Ascending aorta (tissue), 2 donors: ENCODE measurements around the gene GRIK1. TPM values are rescaled to one million over a fixed set of nuclear protein-coding genes. Genes with fewer than 3 reads are reported as not detected.

Experiments used
- DNase-seq, 2 donors: peaks; one replicate each; pipeline ENCODE4 v3.0.0-alpha.2; 2019; ENCODE audit warnings: low spot score in 2 of 2
- H3K27ac ChIP-seq, 2 donors: fragments of 200-600 bp; sonication (generic); one replicate each; pipeline ENCODE4 v1.5.1; 2016 to 2017; ENCODE audit warnings: mild to moderate bottlenecking in 1 of 2
- H3K27me3 ChIP-seq: fragments of 200-600 bp; sonication (generic); one replicate; pipeline ENCODE4 v1.5.1; 2017
- H3K36me3 ChIP-seq, 2 donors: fragments of 200-600 bp; sonication (generic); one replicate each; pipeline ENCODE4 v1.5.1; 2016
- H3K4me1 ChIP-seq, 2 donors: fragments of 200-600 bp; sonication (generic); one replicate each; pipeline ENCODE4 v1.5.1; 2016 to 2017; ENCODE audit warnings: mild to moderate bottlenecking in 1 of 2
- H3K4me3 ChIP-seq, 2 donors: fragments of 200-600 bp; sonication (generic); one replicate each; pipeline ENCODE4 v1.5.1; 2016 to 2017; ENCODE audit warnings: mild to moderate bottlenecking in 1 of 2
- H3K9me3 ChIP-seq, 2 donors: fragments of 200-600 bp; sonication (generic); one replicate each; pipeline ENCODE4 v1.5.1; 2016
- intact Hi-C: fragments of 100-400 bp; cut with DNase I; formaldehyde crosslinking; loops from one replicate; pipeline ENCODE4 v1.15.1; 2023
- total RNA-seq: library from RNA; depleted of rRNA; stranded (reverse); fragments of >200 nt; gene quantifications from one replicate; pipeline ENCODE4 v1.1.0, GENCODE V29; 2016
- TF ChIP-seq, protein P1 (sequence below), 3 experiments: fragments of 200-600 bp in 2 of 3; fragments of 450-650 bp in 1 of 3; sonication (generic) in 2 of 3; IDR thresholded peaks; one replicate each; pipeline ENCODE4 v1.5.1; 2016 to 2019; ENCODE audit warnings: antibody characterized with exemption in 3 of 3, mild to moderate bottlenecking in 1 of 3, moderate library complexity in 1 of 3

Gene GRIK1
- total RNA-seq, 1 donor from 2014 or later: not detected

DNA sequence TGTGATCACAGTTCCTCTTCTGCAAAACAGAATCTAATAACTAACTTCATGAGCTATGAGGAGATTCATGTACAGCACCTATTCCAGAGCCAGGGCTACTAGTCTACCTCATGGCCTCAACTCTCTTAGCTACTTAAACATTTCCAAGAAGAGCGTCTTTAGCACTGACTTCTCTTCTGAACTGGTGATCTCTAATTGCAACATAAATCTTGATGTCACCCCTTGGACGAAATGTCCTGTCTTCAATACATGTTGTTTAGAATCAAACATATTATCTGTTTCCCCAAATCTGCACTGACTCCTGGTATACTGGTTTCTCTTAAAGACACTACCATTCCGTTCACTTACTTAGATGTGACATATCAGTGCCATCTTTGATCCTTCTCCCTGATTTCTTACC lies 88.2 kb downstream of the GRIK1 start:
- Histone ChIP-seq H3K27me3 (no peaks in the 10 kb centered on the region), H3K4me3 (no peak overlapping the region), H3K36me3 (no peaks in the 10 kb centered on the region), H3K27ac (no peak overlapping the region), H3K9me3 (no peaks in the 10 kb centered on the region), H3K4me1 (no peaks in the 10 kb centered on the region)
- no peak for DNase-seq
- TF ChIP-seq, protein P1, sequence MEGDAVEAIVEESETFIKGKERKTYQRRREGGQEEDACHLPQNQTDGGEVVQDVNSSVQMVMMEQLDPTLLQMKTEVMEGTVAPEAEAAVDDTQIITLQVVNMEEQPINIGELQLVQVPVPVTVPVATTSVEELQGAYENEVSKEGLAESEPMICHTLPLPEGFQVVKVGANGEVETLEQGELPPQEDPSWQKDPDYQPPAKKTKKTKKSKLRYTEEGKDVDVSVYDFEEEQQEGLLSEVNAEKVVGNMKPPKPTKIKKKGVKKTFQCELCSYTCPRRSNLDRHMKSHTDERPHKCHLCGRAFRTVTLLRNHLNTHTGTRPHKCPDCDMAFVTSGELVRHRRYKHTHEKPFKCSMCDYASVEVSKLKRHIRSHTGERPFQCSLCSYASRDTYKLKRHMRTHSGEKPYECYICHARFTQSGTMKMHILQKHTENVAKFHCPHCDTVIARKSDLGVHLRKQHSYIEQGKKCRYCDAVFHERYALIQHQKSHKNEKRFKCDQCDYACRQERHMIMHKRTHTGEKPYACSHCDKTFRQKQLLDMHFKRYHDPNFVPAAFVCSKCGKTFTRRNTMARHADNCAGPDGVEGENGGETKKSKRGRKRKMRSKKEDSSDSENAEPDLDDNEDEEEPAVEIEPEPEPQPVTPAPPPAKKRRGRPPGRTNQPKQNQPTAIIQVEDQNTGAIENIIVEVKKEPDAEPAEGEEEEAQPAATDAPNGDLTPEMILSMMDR (IDR thresholded peaks at IDR 0.05): no peak
- intact Hi-C loops: no loop called here

DNA sequence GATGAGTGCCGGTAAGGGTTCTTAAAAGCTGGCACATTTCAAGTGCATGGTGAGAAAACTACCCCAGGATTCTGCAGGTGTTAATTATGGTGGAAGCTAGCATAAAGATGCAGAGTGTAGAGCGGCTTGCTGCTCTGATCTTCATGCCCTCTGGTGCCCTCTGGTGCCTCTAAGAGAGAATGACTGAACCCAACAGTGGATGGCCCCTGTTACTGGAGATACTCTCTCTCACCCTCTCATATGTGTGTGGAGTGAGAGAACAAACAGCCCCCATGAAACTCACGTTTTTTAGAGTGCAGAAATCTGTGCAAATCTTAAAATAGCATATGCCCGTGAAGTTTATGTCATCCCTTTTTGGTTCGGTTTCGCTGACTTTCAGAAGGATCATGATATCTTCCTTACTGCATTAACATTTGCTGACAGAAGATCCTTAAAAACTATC lies 90.0 kb downstream of the GRIK1 start:
- Histone ChIP-seq H3K4me1 (no peaks in the 10 kb centered on the region), H3K27me3 (no peaks in the 10 kb centered on the region), H3K27ac (no peak overlapping the region), H3K4me3 (no peak overlapping the region), H3K9me3 (no peaks in the 10 kb centered on the region), H3K36me3 (no peaks in the 10 kb centered on the region)
- TF ChIP-seq, protein P1 (IDR thresholded peaks at IDR 0.05): peak; percentile 38 to 64 (median 53)
- DNase-seq: no peak
- intact Hi-C loops: loop anchor here (2.0 kb wide), 1 partner anchor 373 kb away; no protein-coding TSS in a partner anchor

DNA sequence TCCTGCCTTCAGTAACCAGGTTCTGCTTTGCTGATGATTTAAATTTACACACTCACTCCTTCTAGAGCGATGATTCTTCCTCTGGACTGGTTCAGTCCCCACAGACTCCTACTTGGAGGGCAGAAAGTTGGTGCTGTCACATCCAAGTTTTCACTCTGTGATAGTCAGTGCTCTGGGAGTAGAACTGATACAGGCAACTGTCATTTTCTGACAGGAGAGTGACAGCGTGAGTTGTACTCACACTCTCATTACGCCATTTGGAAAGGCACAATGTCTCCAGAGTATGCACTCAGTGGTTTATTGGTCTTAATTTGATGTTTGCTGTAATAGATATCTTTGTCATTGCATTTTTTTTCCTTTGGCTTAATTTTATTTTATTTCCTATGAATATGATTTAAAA lies 96.0 kb downstream of the GRIK1 start:
- H3K4me3 ChIP-seq: no peak overlapping the region
- no peak for DNase-seq
- H3K27ac ChIP-seq: no peak overlapping the region
- no peaks in the 10 kb centered on the region for H3K9me3 ChIP-seq
- intact Hi-C loops: no loop called here
- H3K36me3 ChIP-seq: no peaks in the 10 kb centered on the region
- TF ChIP-seq, protein P1 (IDR thresholded peaks at IDR 0.05): no peak
- H3K27me3 ChIP-seq: no peaks in the 10 kb centered on the region
- H3K4me1 ChIP-seq: no peaks in the 10 kb centered on the region

DNA sequence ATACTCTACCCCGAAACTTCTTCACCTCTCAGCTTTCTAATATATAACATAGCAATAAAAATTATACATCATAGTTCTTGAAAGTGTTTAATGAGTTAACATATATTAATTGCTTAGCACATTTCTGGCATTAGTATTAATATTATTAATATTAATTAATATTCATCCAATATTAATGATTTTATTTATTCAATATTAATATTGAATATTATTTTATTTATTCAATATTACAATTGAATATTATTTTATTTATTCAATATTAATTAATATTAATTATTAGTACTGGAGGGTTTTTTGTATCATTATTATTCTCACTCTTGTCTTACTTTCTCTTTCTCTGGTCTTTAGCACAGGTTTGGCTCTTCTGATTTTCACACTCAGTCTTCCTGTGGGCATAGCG lies 105.2 kb downstream of the GRIK1 start:
- H3K27me3 ChIP-seq: no peaks in the 10 kb centered on the region

DNA sequence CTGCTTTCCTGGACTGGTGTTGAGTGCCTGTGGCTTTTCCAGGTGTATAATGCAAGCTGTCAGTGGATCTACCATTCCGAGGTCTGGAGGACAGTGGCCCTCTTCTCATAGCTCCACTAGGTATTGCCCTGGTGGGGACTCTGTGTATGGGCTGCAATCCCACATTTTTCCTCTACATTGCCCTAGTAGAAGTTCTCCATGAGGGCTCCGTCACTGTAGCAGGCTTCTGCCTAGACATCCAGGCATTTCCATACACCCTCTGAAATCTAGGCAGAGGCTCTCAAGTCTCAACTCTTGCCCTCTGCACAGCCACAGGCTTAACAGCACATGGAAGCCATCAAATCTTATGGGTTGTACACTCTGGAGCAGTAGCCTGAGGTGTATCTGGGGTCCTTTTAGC lies 107.6 kb downstream of the GRIK1 start:
- TF ChIP-seq, protein P1 (IDR thresholded peaks at IDR 0.05): no peak
- intact Hi-C loops: no loop called here

More for the DNA sequence above, 105.2 kb downstream of the GRIK1 start:
- H3K36me3 ChIP-seq: no peaks in the 10 kb centered on the region
- H3K27ac ChIP-seq: no peak overlapping the region
- H3K4me3 ChIP-seq: no peak overlapping the region
- TF ChIP-seq, protein P1 (IDR thresholded peaks at IDR 0.05): no peak
- no peaks in the 10 kb centered on the region for H3K9me3 ChIP-seq
- intact Hi-C loops: no loop called here
- DNase-seq: no peak
- no peaks in the 10 kb centered on the region for H3K4me1 ChIP-seq

More for the DNA sequence above, 107.6 kb downstream of the GRIK1 start:
- H3K27me3 ChIP-seq: no peaks in the 10 kb centered on the region
- no peaks in the 10 kb centered on the region for H3K9me3 ChIP-seq
- H3K36me3 ChIP-seq: no peaks in the 10 kb centered on the region
- H3K27ac ChIP-seq: no peak overlapping the region
- no peak for DNase-seq
- H3K4me1 ChIP-seq: no peaks in the 10 kb centered on the region
- no peak overlapping the region for H3K4me3 ChIP-seq
